H1 (cell line): ENCODE results near the gene CENPA. TPM values are rescaled to one million over a fixed set of nuclear protein-coding genes. Genes with fewer than 3 reads are reported as not detected.

Experiments
- EZH2 ChIP-seq: fragments of 200-600 bp; sonication (generic); IDR thresholded peaks from 2 replicates; pipeline ENCODE4 v1.7.1; 2012; ENCODE audit warnings: low read depth, mild to moderate bottlenecking, moderate library complexity, low read length, inconsistent platforms; ENCODE audit not compliant: severe bottlenecking
- polyA plus RNA-seq, 7 experiments: library from polyadenylated mRNA; depleted of rRNA in 3 of 7; stranded (reverse) in 5 of 7; unstranded in 2 of 7; fragments of >200 nt in 5 of 7; fragments of 200-250 nt in 2 of 7; gene quantifications; 1 replicate in 5 of 7; 2 replicates in 1 of 7; 4 replicates in 1 of 7; pipeline versions ENCODE4 v1.2.1 to v1.2.3, GENCODE V29; 2011 to 2013; ENCODE audit warnings: missing spikeins in 2 of 7, mixed read lengths in 2 of 7
- total RNA-seq: library from RNA; stranded (reverse); fragmentation: NEBNext Ultra II Directional; extraction: Animal tissue kit (Norgen Biotek cat#: 25700); gene quantifications from 2 replicates; pipeline ENCODE4 v1.2.1, GENCODE V29; 2021

The CENPA gene
- total and polyA plus RNA-seq, 2 of the 8 experiments (the other 6 are each of a cell fraction or from before 2014, with no cell fraction given): 19.4 to 30.9 TPM

DNA sequence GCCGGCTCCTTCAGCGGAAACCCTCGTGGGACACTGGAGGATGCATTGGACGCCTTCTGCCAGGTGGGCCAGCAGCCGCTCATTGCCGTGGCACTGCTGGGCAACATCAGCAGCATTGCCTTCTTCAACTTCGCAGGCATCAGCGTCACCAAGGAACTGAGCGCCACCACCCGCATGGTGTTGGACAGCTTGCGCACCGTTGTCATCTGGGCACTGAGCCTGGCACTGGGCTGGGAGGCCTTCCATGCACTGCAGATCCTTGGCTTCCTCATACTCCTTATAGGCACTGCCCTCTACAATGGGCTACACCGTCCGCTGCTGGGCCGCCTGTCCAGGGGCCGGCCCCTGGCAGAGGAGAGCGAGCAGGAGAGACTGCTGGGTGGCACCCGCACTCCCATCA, 7.8 kb upstream of the CENPA start (continued):
- TF ChIP-seq EZH2: no peak
